ENCODE results near the gene HIF3A.
A peak's percentile ranks its signal among the peaks of the same experiment; 100 is the strongest.
"Not testable (repeated sequence)": the region's sequence is repeated elsewhere in the genome, so short reads cannot be mapped to it uniquely, and the experiment has no call there.

HIF3A gene

DNA sequence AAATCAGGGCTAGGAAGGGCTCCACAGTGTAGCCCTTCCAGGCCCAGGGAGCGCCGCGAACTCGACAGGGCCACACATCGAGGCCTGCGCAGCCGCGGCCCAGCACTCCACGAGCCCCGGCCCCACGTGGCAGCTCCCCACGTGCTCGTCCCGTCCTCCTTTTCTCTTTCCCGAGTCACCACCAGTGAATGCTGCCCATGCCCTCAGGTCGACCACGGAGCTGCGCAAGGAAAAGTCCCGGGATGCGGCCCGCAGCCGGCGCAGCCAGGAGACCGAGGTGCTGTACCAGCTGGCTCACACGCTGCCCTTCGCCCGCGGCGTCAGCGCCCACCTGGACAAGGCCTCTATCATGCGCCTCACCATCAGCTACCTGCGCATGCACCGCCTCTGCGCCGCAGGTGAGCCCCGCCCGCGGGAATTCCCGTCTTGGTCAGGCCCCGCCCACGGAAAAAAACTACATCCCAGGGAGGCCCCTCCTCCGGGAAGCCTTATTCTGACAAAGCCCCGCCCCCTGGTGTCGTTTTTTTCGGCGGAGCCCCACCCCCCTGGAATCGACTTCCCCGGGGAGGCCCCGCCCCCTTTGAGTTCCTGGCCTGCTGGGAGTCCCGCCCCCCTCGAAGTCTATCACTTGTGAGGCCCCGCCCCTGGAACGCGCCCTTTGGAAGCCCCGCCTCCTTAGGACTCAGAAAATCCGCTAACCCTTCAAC lies 7.0 kb downstream of the HIF3A start:
- H3K4me3 ChIP-seq (ENCODE audit: insufficient read length, low read depth): peak overlapping the region; percentile 69
- no peaks in the 10 kb centered on the region for H3K9me3 ChIP-seq (ENCODE audit: insufficient read depth, low read length)

DNA sequence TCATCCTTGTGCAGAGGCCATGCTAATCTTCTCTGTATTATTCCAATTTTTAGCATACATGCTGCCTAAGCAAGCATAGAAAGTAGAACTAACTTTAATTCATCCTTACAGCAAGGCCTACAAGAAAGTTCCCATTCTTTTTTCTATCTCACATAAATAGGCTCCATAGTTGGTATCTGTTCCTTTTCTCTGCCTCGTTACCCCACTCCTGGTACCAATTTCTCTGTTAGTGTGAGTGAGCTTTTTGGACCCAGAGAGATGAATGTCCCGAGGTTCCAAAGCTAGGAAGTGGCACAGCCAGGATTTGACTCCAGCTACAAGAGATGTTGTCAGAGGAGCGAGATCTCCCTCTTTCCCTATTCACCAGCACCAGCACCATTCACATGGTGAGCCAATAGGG lies 9.7 kb downstream of the HIF3A start:
- H3K4me1 ChIP-seq (ENCODE audit: insufficient read depth, insufficient read length): peaks cover 2% of the 10 kb centered on the region
- H3K9me3 ChIP-seq (ENCODE audit: insufficient read depth, low read length): no peaks in the 10 kb centered on the region
- H3K4me3 ChIP-seq (ENCODE audit: insufficient read length, low read depth): no peak overlapping the region
- H3K9ac ChIP-seq (ENCODE audit: insufficient read length, low read depth): no peak overlapping the region
- no peaks in the 10 kb centered on the region for H3K27me3 ChIP-seq (ENCODE audit: insufficient read depth, insufficient read length)
- peaks cover 7% of the 10 kb centered on the region for H3K36me3 ChIP-seq (ENCODE audit: insufficient read depth, insufficient read length, low read length)
- DNase-seq (ENCODE audit: low read depth, low spot score): no peak
- no peak for TF ChIP-seq YY1 (IDR thresholded peaks at IDR 0.05; ENCODE audit: insufficient read depth, insufficient read length)
- no peak for TF ChIP-seq SUZ12 (IDR thresholded peaks at IDR 0.05; ENCODE audit: extremely low read depth, insufficient read depth, insufficient read length)
- no peak for TF ChIP-seq ZNF274 (IDR thresholded peaks at IDR 0.05; ENCODE audit: low read depth, low read length)

More for the DNA sequence above, 7.0 kb downstream of the HIF3A start:
- H3K27me3 ChIP-seq (ENCODE audit: insufficient read depth, insufficient read length): no peaks in the 10 kb centered on the region
- DNase-seq (ENCODE audit: low read depth, low spot score): peak; percentile 91
- TF ChIP-seq SUZ12 (IDR thresholded peaks at IDR 0.05; ENCODE audit: extremely low read depth, insufficient read depth, insufficient read length): no peak
- no peak for TF ChIP-seq ZNF274 (IDR thresholded peaks at IDR 0.05; ENCODE audit: low read depth, low read length)
- no peak for TF ChIP-seq YY1 (IDR thresholded peaks at IDR 0.05; ENCODE audit: insufficient read depth, insufficient read length)
- peak overlapping the region; percentile 90 for H3K9ac ChIP-seq (ENCODE audit: insufficient read length, low read depth)
- peaks cover 5% of the 10 kb centered on the region for H3K36me3 ChIP-seq (ENCODE audit: insufficient read depth, insufficient read length, low read length)
- peaks cover 12% of the 10 kb centered on the region for H3K4me1 ChIP-seq (ENCODE audit: insufficient read depth, insufficient read length)

DNA sequence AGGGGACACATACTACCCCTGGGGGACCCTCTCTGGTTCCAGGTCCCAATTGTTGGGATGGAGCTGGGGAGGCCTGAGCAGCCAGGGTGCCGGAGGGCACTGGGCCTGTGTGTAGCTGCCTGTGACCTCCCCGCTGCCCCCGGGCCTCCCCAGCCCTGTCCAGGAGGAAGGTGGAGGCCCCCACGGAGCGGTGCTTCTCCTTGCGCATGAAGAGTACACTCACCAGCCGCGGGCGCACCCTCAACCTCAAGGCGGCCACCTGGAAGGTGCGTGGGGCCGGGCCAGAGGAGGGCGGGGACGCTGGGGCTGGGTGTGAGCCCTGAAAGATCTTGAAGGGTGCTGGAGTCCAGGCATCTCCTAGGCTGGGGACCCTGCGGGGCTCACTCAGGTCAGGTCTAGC lies 11.7 kb downstream of the HIF3A start:
- no peaks in the 10 kb centered on the region for H3K4me1 ChIP-seq (ENCODE audit: insufficient read depth, insufficient read length)
- no peaks in the 10 kb centered on the region for H3K9me3 ChIP-seq (ENCODE audit: insufficient read depth, low read length)
- peaks cover 13% of the 10 kb centered on the region for H3K36me3 ChIP-seq (ENCODE audit: insufficient read depth, insufficient read length, low read length)
- no peak overlapping the region for H3K4me3 ChIP-seq (ENCODE audit: insufficient read length, low read depth)
- no peaks in the 10 kb centered on the region for H3K27me3 ChIP-seq (ENCODE audit: insufficient read depth, insufficient read length)
- no peak overlapping the region for H3K9ac ChIP-seq (ENCODE audit: insufficient read length, low read depth)
- no peak for DNase-seq (ENCODE audit: low read depth, low spot score)
- TF ChIP-seq ZNF274 (IDR thresholded peaks at IDR 0.05; ENCODE audit: low read depth, low read length) (no peak), YY1 (IDR thresholded peaks at IDR 0.05; ENCODE audit: insufficient read depth, insufficient read length) (no peak), SUZ12 (IDR thresholded peaks at IDR 0.05; ENCODE audit: extremely low read depth, insufficient read depth, insufficient read length) (no peak)

DNA sequence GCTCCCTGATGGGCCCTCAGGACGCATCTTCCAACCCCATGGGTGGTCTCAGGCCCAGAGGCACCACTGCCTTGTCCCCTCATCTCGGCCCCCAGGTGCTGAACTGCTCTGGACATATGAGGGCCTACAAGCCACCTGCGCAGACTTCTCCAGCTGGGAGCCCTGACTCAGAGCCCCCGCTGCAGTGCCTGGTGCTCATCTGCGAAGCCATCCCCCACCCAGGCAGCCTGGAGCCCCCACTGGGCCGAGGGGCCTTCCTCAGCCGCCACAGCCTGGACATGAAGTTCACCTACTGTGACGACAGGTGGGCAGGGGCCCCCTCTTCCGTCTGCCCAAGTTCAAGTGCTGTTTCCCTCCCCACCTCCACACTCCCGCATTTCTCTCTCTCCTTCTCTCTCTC lies 12.2 kb downstream of the HIF3A start:
- no peak overlapping the region for H3K9ac ChIP-seq (ENCODE audit: insufficient read length, low read depth)
- no peaks in the 10 kb centered on the region for H3K4me1 ChIP-seq (ENCODE audit: insufficient read depth, insufficient read length)
- H3K36me3 ChIP-seq (ENCODE audit: insufficient read depth, insufficient read length, low read length): peaks cover 13% of the 10 kb centered on the region
- no peaks in the 10 kb centered on the region for H3K27me3 ChIP-seq (ENCODE audit: insufficient read depth, insufficient read length)
- no peak for TF ChIP-seq ZNF274 (IDR thresholded peaks at IDR 0.05; ENCODE audit: low read depth, low read length)
- no peak for TF ChIP-seq SUZ12 (IDR thresholded peaks at IDR 0.05; ENCODE audit: extremely low read depth, insufficient read depth, insufficient read length)
- TF ChIP-seq YY1 (IDR thresholded peaks at IDR 0.05; ENCODE audit: insufficient read depth, insufficient read length): no peak
- no peak overlapping the region for H3K4me3 ChIP-seq (ENCODE audit: insufficient read length, low read depth)
- no peak for DNase-seq (ENCODE audit: low read depth, low spot score)
- no peaks in the 10 kb centered on the region for H3K9me3 ChIP-seq (ENCODE audit: insufficient read depth, low read length)

DNA sequence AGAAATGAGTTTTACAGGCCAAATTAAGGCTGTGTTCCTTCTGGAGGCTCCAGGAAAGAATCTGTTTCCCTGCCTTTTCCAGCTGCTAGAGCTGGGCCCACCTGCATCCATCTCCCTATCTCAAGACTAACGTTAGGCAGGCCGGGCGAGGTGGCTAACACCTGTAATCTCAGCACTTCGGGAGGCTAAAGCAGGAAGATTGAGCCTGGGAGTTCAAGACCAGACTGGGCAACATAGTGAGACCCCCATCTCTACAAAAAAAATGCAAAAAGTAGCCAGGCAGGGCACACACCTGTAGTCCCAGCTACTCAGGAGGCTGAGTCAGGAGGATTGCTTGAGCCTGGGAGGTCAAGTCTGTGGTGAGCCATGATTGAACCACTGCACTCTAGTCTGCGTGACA lies 14.6 kb downstream of the HIF3A start:
- H3K27me3 ChIP-seq (ENCODE audit: insufficient read depth, insufficient read length): no peaks in the 10 kb centered on the region
- H3K4me1 ChIP-seq (ENCODE audit: insufficient read depth, insufficient read length): no peaks in the 10 kb centered on the region
- no peak overlapping the region for H3K9ac ChIP-seq (ENCODE audit: insufficient read length, low read depth)
- no peak for TF ChIP-seq SUZ12 (IDR thresholded peaks at IDR 0.05; ENCODE audit: extremely low read depth, insufficient read depth, insufficient read length)
- TF ChIP-seq YY1 (IDR thresholded peaks at IDR 0.05; ENCODE audit: insufficient read depth, insufficient read length): no peak
- no peak for TF ChIP-seq ZNF274 (IDR thresholded peaks at IDR 0.05; ENCODE audit: low read depth, low read length)
- H3K36me3 ChIP-seq (ENCODE audit: insufficient read depth, insufficient read length, low read length): peaks cover 8% of the 10 kb centered on the region
- H3K9me3 ChIP-seq (ENCODE audit: insufficient read depth, low read length): no peaks in the 10 kb centered on the region
- no peak for DNase-seq (ENCODE audit: low read depth, low spot score)
- no peak overlapping the region for H3K4me3 ChIP-seq (ENCODE audit: insufficient read length, low read depth)

DNA sequence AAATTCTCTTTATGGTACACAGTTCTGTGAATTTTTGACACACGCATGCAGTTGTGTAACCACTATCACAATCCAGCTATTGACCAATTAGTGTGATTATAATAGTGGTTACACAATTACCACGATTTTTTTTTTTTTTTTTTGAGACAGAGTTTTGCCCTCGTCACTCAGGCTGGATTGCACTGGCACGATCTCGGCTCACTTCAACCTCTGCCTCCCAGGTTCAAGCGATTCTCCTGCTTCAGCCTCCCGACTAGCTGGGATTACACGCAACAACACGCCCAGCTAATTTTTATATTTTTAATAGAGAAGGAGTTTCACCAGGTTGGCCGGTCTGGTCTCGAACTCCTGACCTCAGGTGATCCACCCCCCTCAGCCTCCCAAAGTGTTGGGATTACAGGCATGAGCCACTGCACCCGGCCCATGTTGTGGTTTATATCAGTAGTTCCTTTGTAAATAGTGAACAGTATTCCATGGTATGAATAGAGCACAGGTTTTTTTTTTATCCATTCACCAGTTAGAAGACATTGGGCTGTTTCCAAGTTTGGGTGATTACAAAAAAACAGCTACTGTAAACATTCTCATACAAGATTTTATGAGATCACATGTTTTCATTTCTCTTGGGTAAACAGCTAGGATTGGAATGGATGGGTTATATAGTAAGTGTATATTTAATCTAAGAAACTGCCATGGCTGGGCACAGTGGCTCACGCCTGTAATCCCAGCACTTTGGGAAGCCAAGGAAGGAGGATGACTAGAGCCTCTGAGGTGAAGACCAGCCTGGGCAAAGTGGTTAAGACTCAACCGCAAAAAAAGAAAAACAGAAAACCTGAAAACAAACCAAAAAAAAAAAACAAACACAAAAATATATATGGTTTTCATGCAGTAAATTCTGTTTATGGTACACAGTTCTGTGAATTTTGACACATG lies 17.0 kb downstream of the HIF3A start:
- H3K27me3 ChIP-seq (ENCODE audit: insufficient read depth, insufficient read length); H3K4me3 ChIP-seq (ENCODE audit: insufficient read length, low read depth); H3K36me3 ChIP-seq (ENCODE audit: insufficient read depth, insufficient read length, low read length); H3K9ac ChIP-seq (ENCODE audit: insufficient read length, low read depth); H3K4me1 ChIP-seq (ENCODE audit: insufficient read depth, insufficient read length); DNase-seq (ENCODE audit: low read depth, low spot score); H3K9me3 ChIP-seq (ENCODE audit: insufficient read depth, low read length): not testable (repeated sequence)

DNA sequence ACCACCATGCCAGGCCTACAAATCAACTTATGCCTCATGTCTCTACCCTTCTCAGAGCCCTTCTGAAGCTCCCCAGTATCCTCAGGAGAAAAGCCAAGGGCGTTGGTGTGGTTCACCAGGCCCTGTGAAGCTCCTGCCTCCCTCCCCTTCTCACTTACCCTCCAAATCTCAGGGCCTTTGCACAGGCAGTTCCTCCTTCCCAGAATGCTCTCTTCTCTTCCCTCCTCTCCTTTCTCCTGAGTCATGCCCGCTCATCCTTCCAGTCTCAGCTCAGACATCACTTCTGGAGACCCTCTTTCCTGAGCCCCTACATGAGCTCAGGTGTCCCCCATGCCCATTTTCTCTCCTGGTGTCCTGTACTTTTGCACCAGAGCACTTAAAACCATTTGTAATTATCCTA lies 20.5 kb downstream of the HIF3A start:
- DNase-seq (ENCODE audit: low read depth, low spot score): no peak
- H3K9ac ChIP-seq (ENCODE audit: insufficient read length, low read depth): no peak overlapping the region
- no peak overlapping the region for H3K4me3 ChIP-seq (ENCODE audit: insufficient read length, low read depth)
- H3K9me3 ChIP-seq (ENCODE audit: insufficient read depth, low read length): no peaks in the 10 kb centered on the region
- peaks cover 4% of the 10 kb centered on the region for H3K36me3 ChIP-seq (ENCODE audit: insufficient read depth, insufficient read length, low read length)
- TF ChIP-seq ZNF274 (IDR thresholded peaks at IDR 0.05; ENCODE audit: low read depth, low read length) (no peak), SUZ12 (IDR thresholded peaks at IDR 0.05; ENCODE audit: extremely low read depth, insufficient read depth, insufficient read length) (no peak), YY1 (IDR thresholded peaks at IDR 0.05; ENCODE audit: insufficient read depth, insufficient read length) (no peak)
- H3K27me3 ChIP-seq (ENCODE audit: insufficient read depth, insufficient read length): no peaks in the 10 kb centered on the region
- no peaks in the 10 kb centered on the region for H3K4me1 ChIP-seq (ENCODE audit: insufficient read depth, insufficient read length)
